Left lobe of liver (tissue), 2 donors: ENCODE results near the gene PSG6. TPM values are rescaled to one million over a fixed set of nuclear protein-coding genes. Genes with fewer than 3 reads are reported as not detected.
"Not testable (repeated sequence)": the region's sequence is repeated elsewhere in the genome, so short reads cannot be mapped to it uniquely, and the experiment has no call there.

Experiments
- ATAC-seq: fragments of 200-7000 bp; cut with Tn5 transposase; one replicate; pipeline ENCODE4 v1.9.1; 2020; ENCODE audit warnings: mild to moderate bottlenecking, moderate library complexity
- DNase-seq: peaks from one replicate; pipeline ENCODE4 v3.0.0-alpha.2; 2020; ENCODE audit warnings: low spot score
- total RNA-seq: library from RNA; stranded (reverse); gene quantifications from one replicate; pipeline ENCODE4 v1.2.1, GENCODE V29; 2021
- donor health status: DM: no; HTN: no; CAD: no; lungs with moderate emphysema.
- donor health status: DM: no; HTN: yes; CAD: no.

PSG6 gene
- total RNA-seq, 1 donor from 2014 or later: not detected

DNA sequence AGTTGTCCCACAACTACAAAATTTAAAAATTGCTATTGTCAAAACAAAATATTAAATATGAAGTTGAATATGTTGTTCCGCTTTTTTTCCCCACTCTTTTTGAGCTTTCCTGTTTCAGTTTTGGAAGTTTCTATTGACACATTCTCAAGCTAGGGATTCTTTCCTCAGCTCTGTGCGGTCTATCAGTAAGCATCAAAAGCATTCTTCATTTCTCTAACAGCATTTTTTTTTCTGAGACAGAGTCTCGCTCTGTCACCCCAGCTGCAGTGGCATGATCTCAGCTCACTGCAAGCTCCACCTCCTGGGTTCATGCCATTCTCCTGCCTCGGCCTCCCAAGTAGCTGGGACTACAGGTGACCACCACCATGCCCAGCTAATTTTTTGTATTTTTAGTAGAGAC, 4.8 kb downstream of the PSG6 start:
- not testable (repeated sequence) for ATAC-seq

DNA sequence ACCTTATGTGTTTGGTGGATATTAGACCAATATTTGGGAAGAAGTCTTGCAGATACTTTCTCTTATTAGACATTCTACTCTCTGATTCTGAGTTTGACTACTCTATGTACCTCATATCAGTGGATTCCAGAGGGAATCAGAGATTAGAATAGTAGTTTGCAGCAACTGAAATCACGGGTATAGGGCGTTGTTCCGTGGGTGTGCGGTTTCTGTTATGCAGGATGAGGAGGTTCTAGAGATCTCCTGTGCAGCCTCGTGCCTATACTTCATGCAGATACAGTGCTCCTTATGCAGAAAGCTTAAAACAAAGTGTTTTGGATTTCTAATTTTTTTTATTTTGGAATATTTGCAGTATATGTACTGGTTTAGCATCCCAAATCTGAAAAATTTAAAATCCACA, 6.0 kb downstream of the PSG6 start:
- DNase-seq, ATAC-seq: not testable (repeated sequence)

More for the DNA sequence above, 4.8 kb downstream of the PSG6 start:
- not testable (repeated sequence) for DNase-seq

DNA sequence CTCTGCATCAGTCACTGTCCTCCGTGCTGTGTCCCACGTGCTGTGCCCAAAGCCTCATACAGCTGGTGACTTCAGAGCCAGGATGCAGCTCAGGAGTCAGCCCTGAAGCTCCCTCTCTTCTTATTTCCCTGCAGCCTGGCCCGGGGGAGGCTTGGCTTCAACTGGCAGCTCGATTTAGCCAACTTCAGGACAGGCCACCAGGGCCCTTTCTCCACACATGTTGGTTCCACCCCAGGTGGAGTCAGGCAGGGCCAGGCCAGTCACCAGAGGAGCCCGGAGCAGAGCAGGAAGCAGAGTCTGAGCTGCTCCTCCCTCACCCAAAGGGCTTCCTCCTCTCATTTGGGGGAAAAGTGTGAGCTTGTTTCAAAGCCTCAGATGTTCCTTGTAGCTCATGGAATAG, 11.5 kb downstream of the PSG6 start:
- DNase-seq, ATAC-seq: not testable (repeated sequence)

DNA sequence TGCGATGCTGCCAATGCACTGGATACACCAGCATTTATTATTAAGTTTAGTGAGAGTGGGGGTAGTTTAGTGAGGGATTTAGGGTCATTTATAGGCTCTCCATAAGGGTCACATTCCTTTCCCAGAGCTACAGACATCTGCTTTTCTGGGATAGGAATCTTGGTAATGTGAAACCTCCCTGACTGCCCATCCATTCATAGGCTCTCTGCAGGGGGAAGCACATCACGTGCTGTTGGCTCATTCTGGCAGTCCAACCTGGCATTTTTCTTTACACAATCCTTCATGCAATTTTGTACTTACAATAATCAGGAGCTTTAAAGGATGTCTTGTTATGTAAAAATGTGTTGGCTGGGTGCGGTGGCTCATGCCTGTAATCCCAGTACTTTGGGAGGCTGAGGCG, 17.1 kb downstream of the PSG6 start:
- not testable (repeated sequence) for ATAC-seq, DNase-seq

DNA sequence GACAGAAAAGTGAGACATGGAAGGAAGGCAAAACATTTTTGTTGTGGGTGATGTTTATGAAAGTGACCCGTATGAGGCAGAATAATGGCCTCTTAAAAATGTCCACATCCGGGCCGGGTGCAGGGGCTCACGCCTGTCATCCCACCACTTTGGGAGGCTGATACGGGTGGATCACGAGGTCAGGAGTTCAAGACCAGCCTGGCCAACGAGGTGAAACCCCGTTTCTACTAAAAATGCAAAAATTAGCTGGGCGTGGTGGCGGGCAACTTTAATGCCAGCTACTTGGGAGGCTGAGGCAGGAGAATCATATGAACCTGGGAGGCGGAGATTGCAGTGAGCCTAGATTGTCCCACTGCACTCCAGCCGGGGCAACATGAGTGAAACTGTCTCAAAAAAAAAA, 18.0 kb downstream of the PSG6 start:
- not testable (repeated sequence) for DNase-seq, ATAC-seq

DNA sequence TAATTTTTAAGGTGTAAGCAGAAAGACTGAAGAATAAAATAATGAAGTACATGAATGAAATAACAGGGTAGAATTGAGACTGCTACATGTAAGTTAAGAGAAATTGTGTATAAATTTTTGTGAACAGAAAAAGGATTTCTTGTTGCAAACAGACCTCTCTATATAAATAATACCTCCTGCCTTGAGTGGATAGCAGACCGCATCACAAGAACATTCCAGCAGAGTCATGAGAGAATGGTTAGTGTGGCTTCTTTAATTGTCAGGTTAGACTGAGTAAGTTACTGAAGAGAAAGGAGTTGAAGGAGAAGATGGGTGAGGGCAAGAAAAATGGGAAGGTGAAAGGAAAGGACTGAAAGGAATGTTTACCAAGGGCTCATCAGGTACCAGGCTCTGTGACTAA, 18.6 kb downstream of the PSG6 start:
- not testable (repeated sequence) for DNase-seq, ATAC-seq

DNA sequence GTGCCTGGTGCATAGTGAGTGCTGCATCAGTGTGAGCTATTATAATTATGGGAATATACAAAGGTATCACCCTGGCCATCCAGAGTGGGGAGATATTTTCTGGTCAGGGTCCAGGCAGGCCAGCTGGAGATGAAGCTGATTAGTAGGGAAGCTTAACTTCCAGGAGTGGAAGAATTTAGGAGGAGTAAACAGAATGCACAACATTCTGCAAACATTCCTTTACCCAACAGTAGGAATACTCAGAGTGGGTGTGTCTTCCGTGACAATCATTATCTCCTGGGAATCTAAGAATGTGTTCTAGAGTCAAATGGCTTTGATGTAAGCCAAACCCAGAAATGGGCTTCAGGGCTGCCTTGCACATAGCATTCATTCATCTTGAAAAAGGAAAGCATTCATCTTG, 19.0 kb downstream of the PSG6 start:
- not testable (repeated sequence) for DNase-seq, ATAC-seq

DNA sequence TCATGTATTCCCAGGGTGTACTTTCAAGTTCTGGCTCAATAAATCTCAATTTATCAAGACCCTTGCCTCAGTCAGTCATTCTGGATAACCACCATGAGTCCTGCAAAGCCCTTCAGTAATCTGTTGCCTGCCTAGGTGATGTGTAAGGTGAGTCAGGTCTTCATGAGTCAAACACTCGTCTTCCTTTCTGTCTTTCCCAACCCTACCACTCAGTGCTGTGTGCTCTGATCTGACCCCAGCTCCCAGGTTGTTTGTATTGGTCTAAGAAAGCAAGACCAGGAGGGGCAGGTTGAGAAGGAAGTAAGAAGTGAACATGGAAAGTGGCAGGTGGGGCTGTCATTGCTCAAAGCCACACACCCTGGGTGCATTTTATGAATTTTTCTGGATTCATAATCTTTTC, 20.0 kb downstream of the PSG6 start:
- not testable (repeated sequence) for DNase-seq

DNA sequence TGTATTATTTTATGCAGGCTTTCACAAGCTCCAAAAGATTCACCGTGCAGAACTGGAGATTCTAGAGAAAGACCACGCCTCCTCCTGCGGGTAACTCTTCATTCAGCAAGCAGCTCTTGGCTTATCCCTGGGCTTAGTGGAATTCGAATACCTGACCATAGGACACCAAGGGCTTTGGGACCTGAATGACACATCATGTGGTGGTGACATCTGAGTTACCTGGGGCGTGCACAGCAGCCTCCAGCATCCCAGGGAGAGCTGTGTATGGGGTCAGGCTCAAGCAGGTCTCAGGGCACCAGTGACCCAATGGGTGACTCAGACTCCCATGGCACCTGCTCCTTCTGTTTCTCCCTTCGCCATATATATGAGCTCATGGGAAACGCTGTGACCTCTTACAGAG, 27.2 kb downstream of the PSG6 start:
- not testable (repeated sequence) for ATAC-seq, DNase-seq

More for the DNA sequence above, 20.0 kb downstream of the PSG6 start:
- not testable (repeated sequence) for ATAC-seq

DNA sequence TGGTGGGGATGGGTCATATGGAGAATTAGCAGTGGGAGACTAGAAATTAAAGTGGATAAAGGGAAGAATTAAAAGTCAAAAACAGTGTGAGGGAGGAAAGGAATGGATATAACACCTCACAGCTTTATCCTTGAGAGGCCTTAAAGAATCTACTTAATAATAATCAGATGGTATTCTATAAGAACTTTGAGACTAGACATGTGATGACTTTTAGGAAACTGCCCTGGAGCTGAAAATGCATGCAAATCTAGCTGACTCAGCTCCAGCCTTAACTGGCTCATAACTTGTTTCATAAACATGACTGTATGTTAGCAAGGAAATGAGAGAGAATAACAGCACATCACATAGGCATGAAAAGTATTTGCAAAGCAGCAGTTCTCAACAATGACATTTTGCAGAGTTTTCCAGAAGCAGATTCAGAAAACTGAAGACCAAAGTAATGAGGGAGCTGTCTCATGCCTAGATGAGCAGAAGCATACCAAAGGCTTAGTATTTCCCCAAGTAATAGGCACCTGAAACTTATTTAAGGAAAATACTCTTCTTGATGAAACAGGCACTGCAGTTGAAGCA, 29.7 kb downstream of the PSG6 start:
- ATAC-seq, DNase-seq: not testable (repeated sequence)

DNA sequence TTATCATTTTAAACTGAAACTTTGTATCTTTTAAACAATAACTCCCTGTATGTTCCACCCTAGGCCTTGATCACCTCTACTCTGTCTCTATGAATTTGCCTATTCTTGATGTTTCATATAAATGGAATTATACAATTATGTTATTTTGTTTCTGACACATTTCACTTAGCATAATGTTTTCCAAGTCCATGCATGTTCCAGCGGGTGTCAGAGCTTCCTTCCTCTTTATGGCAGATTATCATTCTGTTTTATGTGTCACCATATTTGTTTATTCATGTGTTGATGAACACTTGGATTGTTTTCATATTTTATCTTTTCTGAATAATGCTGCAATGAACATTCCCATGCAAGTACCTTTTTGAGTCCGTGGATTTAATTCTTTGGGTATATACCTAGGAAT, 35.0 kb downstream of the PSG6 start:
- ATAC-seq, DNase-seq: not testable (repeated sequence)

DNA sequence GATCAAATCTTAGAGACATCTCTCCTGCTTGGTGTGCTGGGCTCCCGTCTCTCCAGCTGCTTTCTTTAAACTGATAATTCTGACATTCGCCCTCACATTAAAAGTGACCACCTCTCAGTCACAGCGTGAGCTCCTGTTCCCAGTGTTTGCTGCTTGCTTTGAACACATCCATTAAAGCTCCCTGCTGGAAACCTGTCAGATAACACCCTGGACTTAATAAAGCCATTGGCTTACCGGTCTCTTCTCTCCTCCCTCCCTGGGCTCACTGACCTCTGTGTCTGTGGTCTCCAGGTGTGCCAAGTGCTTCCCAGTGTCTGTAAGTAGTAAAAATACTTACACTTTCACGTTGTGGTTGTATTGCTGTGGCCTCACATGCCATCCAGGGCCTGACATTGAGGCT, 35.7 kb downstream of the PSG6 start:
- not testable (repeated sequence) for ATAC-seq, DNase-seq

DNA sequence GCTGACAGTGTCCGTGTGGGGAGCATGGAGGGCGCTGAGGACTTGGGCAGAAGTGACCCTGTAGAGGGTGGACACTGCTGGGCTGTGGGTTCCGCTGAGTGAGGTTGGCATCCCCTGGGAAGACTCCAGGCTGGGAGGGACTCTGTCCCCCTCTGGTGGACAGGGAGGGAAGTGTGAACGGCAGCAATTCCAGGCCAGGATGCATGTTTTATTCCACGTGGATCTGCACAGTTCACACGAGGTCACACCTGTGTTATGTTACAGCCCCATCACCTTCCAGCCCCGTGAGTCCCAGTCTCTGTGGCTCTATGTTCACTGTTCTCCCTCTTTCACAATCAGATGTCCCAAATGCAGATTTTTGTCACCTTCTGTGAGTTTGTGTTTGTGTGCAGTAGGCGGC, 36.4 kb downstream of the PSG6 start:
- DNase-seq, ATAC-seq: not testable (repeated sequence)

DNA sequence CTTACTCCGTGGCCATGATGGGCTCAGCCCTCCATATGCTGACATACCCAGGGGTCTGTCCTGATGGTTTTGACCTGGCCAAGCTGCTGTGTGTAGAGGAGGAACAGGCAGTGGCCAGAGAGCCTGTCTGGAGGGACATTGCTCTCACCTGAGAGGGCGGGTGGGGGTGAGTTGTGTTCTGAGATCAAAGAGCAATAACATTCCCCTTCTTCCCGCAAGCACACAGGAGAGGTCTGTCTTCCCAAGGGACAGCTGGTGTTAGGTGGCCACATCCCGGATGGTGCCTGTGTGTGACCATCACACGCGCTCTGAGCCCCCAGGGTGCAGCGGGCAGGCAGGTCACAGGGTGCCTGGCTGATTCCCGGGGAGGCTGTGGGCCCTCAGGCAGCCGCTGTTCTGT, 37.1 kb downstream of the PSG6 start:
- not testable (repeated sequence) for DNase-seq

DNA sequence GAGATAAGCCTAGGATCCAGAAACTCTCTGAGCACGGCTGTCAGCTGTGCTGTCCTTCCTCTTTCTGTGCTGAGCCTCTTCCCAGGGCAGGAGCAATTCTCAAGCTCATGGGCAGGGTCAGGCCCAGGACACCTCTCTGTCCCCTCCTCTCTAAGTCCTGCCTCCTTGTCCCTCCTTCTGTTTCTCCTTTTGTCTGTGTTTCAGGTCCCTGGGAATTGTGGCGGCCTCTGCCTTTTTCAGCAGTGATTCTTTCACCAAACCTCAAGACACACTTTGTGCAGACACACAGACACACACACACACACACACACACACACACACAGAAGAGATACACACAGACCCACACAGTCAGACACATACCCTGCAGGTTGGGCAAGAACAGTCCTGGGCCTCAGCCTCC, 38.1 kb downstream of the PSG6 start, which contains the start of gene PSG1:
Gene PSG1, minus strand, starts transcription at position 101 of the 400 bp plus-strand sequence. CDS start 132 bp downstream, outside the sequence.
- DNase-seq (no peak), ATAC-seq (no peak)

More for the DNA sequence above, 37.1 kb downstream of the PSG6 start:
- not testable (repeated sequence) for ATAC-seq

DNA sequence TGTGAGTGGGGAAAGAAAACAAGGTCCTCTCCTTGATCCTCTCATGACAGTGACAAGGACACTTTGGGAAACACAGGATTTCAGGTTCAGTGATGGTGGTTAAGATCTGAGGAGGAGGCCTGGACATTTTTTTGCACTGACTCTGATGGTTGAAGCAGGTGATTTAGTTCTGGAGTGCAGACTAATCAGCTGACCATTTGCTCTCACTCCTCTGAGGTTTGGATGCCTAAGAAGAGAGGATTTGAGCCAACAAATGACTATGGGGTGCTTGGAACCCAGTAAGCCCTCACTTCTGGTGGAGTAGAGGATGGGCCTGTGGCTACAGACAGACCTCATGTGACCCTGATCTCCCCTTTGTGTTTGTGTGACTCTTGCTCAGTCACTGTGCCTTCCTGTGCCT, 41.1 kb downstream of the PSG6 start:
- not testable (repeated sequence) for DNase-seq, ATAC-seq

DNA sequence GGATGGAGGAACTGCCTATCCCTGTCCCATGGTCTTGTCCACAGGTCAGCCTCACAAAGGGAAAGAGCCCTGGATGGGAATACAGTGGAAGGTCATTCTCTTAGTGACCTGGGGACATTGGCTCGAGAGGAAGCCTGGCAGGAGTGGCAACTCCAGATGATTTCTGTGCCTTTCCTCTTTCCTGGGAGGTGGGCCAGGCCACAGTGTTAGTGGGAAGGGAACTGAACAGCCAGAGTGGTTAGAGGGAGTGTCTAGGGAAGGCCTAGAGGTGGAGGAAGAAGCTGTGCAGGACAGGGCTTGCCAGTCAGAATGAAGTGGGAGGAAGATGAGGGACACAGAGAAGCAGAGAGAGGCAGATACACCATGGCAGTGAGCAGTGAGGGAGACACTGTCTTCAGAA, 41.8 kb downstream of the PSG6 start:
- not testable (repeated sequence) for ATAC-seq, DNase-seq

DNA sequence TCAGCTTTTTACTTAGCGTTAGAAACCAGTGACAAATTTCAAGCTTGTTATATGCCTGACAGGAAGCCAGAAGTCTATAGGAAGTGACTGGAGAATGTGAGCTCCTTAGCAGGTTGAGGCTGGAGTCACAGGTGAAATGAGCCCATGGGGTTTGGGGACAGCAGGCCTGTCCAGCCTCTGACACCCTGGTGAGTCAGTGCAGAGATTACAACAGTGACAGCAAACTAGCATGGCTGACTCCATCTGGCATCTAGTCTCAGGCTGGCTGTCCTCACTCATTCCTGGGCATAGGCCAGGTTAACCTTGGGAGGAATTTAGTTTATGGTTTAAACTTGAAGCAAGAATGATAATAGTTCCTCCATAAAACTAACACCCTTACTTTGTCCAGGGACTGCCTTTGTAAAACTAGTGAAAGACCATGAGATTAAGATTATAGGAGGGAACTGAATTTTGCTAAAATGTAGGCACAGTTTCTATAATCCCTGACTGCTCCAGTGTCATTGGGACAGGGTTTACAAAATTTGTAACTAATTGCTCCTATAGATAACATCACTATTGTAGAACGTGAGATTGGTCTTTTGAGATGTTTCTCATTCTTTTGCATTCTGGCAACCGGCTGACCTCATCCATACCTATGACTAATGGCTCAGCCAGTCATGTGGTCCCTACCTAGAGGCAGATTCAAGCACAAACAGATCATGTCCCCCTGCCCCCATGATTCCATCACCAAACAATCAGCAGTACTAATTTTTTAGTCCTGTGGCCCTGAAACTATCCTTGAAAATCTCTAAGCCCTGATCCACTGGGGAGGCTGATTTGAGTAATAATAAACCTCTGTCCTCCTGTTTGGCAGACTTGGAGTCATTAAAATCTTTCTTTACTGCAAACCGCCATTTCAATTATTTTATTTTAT, 42.5 kb downstream of the PSG6 start:
- DNase-seq, ATAC-seq: not testable (repeated sequence)

DNA sequence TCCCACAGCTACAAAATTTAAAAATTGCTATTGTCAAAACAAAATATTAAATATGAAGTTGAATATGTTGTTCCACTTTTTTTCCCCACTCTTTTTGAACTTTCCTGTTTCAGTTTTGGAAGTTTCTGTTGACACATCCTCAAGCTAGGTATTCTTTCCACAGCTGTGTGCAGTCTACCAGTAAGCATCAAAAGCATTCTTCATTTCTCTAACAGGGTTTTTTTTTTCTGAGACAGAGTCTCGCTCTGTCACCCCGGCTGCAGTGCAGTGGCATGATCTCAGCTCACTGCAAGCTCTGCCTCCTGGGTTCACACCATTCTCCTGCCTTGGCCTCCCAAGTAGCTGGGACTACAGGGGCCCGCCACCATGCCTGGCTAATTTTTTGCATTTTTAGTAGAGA, 43.6 kb downstream of the PSG6 start:
- ATAC-seq, DNase-seq: not testable (repeated sequence)

DNA sequence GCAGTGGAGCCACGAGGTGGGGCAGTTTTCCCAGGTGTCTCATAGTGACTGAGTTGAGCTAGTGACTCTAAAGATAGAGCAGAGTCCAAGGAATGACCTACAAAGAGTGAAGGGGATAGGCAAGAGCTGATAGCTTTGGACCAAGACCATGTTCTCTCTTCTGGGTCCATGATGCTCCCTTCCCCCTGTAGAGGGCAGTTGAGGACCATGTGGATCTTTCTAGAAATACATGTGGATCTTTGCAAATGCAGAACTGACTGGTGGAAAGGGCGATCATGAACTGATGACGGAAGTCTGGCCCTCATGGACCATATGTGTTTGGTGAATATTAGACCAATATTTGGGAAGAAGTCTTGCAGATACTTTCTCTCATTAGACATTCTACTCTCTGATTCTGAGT, 45.1 kb downstream of the PSG6 start:
- DNase-seq (no peak), ATAC-seq (no peak)

DNA sequence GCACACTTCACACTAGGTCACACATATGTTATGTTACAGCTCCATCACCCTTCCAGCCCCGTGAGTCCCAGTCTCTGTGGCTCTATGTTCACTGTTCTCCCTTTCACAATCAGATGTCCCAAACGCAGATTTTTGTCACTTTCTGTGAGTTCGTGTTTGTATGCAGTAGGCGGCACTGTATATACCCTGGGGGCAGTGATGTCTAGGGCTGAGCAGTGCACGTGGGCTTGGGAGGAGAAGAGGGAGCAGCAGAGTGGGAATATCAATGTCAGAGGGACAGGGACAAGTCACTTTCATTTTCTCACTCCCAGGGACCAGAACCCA, 60.2 kb downstream of the PSG6 start:
- ATAC-seq: no peak
- no peak for DNase-seq
